ENCODE measurements around the gene AP3S2.
"Not testable (repeated sequence)": the region's sequence is repeated elsewhere in the genome, so short reads cannot be mapped to it uniquely, and the experiment has no call there.

Gene AP3S2

DNA sequence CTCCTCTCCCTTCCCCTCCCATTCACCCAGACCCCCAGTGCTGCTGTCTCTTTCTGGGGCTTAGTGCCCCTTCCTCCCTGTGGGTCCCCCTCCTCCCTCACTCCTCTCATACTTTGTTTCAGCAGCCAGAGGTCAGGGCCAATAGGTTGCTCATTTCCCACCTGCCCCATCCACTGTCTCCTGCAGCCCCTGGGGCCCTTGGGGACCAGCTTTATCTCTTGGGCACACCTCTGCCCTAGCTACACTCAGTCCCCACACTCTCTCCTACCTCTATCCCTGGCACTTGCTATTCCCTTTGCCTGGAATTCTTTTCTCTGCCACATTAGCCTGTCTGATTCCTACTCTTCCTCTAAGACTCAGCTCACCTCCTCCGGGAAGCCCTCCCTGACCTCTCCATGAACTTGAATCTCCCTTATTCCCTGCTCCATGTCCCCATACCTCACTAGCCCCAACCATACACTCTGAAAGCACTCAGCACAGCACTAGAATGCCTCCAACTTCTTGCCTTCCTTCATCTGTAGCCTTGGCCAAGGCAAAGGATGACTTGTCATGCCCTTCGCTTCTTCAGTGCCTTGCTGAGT lies 93.8 kb downstream of the AP3S2 start:
- no peak for DNase-seq

DNA sequence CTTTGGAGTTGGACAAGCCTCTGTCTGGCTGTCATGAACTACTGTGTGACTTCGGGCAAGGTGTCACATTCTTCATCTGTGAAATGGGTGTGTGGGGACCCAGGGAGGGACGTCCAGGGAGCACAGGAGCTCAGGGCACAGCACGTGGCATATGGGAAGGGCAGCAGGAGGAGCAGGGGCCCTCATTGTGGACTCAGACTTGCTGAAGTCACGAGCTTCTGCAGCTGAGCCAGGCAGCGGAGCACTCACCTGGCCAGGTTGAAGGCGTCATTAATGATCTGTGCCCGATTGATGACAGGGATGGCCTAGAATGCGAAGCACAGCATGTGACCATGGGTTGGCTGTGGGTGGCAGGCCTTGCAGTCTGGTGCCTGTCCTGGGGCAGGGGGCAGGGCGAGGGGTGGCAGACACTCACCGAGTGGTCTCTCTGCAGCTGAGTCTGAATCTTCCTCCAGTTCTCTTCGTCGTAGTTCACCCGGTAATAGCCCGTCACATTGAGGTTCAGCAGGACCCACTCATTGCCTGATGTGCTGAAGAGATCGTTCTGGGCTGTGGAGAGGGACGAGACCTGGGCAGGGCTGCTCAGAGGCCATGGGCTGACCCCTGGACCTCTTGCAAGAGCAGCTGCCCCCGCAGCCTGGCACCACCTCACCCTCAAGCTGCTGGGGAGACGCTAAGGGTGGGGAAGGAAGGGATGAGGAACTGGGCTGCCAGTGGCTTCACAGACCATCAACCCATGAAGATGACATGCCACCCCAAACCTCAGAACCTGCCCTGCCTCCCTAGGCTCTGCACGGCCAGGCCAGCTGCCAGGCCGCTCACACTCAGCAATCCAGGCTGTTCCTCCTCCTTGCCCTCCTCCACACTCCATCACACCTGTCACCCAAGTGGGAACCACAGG lies 94.5 kb downstream of the AP3S2 start:
- DNase-seq, result no peak

- no peak for DNase-seq
Observed at GRCh38 chr15:89797678-89798201, 96.1 kb downstream of the AP3S2 start.

- no peak for DNase-seq
Observed at GRCh38 chr15:89795996-89796395, 97.8 kb downstream of the AP3S2 start.

DNA sequence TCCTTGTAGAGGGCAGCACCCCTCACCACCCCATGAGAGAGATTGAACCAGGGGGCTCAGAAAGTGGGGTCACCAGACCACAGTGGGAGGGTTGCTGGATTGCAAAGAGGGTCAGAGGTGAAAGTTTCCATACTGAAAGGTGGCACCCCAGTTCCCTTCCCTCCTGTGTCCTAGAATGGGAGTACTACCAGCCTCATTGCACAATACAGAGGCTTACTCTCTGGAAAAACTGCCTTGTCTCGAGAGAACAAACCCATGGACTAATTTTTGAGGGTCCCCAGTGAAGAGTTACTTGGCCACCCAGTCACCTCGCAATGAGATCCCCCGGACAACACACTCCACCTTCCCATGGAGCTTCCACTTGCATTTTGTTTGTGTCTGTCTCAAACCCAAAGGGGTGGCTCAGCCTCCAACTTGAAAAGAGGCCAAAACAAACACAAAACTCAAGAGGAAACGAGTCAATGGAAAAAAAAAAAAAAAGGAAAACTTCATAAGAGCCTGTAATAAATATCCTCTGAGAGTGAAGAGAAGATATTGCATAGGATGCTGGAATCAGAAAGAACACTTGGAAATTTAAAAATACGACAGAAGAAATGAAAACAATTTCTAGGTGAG lies 99.1 kb downstream of the AP3S2 start:
- DNase-seq, result no peak

GRCh38 chr15:89792106-89792805 lies 101.5 kb downstream of the AP3S2 start:
- no peak for DNase-seq

GRCh38 chr15:89790661-89791060 lies 103.1 kb downstream of the AP3S2 start:
- DNase-seq, result no peak

DNA sequence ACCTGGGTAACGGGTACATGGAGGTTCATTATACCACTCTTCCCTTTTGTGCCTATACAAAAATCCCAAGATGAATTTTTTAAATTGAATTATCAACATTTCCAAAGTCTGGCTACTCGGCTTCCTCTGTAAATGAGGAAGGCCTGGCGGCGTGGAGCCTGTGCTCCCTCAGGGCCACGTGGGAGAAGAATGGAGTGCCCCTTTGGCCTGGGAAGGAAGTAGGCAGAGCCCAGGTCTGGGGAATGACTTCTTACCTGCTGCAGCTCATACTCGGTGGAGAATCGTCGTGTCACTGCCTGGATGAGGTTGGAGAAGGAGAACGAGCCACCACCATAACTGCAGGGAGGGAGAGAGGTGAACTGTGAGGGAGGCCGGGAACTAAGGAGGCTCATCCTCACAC lies 103.6 kb downstream of the AP3S2 start:
- no peak for DNase-seq

DNA sequence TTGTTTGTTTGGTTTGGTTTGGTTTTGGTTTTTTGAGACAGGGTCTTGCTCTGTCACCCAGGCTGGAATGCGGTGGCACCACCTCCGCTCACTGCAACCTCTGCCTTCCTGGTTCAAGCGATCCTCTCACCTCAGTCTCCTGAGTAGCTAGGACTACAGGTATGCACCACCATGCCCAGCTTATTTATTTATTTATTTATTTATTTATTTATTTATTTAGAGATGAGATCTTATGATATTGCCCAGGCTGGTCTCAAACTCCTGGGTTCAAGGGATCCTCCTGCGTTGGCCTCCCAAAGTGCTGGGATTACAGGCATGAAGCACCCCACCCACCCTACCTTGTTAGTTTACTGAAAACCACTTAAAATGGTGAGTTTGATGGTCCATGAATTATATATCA lies 105.2 kb downstream of the AP3S2 start:
- not testable (repeated sequence) for DNase-seq

- no peak for DNase-seq
Observed at GRCh38 chr15:89787944-89788343, 105.8 kb downstream of the AP3S2 start.

DNA sequence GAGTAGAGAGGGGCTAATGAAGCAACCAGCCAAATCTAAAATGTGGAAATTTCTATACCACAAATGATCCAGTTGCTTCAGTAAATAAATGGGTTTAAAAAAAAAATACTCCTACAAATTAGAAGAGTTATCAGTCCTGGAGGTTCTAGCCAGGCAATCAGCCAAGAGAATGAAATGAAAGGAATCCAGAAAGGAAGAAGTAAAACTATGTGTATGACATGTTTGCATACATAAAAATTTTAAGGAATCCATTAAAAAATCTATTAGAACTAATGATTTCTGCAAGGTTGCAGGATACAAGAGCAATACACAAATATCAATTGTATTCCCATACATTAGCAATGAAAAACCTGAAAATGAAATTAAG lies 108.0 kb downstream of the AP3S2 start:
- no peak for DNase-seq

- no peak for DNase-seq
Observed at GRCh38 chr15:89785064-89785773, 108.6 kb downstream of the AP3S2 start.

DNA sequence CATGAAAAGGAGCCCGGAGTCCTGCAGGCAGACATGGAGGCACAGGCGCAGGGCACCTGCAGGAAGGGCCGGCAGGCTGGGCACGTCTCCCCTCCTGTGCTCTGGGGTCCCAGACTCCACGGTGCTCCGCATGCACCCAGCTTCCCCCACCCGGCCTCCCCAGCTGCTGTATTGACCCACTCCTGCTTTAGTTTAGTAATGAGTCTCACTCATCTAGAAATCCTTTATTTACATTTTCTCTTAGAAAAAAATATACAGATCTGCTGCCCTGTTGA lies 109.2 kb downstream of the AP3S2 start:
- no peak for DNase-seq

- no peak for DNase-seq
Observed at GRCh38 chr15:89783861-89784685, 109.7 kb downstream of the AP3S2 start.

DNA sequence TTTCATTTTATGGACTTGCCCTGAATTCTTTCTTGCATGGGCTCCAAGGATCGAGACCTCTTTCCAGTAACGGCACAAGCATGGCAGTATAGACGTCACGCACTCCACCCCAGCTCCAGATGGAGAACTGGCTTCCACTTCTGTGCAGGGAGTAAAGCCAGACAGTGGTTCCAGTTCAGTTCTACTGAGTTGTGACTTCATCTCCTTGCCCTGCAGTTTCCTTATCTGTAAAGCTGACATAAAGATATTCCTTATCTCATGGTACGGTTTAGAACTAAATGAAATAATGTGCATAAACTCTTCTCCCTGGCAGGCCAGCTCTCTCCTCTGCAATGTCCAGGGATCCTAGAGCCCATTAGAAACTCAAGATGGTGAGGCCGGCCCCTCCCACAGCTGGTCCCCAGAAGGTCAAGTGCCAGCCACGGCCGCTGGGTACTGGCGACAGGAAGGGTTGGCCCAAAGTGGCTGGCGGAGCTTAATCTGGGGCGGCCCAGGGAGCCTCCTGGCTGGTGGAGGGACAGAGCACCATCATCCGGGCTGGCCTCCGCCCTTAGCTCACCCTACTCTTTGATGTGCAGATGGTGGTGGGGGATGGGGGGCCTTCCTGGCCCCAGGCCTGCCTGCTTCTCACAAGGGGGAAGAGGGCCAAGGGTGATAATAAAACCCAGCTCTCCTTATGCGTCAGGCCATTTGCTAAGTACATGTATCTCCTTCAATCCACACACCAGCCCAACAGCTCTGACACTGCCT lies 110.5 kb downstream of the AP3S2 start:
- no peak for DNase-seq

- not testable (repeated sequence) for DNase-seq
Observed at GRCh38 chr15:89782619-89782950, 111.2 kb downstream of the AP3S2 start.

DNA sequence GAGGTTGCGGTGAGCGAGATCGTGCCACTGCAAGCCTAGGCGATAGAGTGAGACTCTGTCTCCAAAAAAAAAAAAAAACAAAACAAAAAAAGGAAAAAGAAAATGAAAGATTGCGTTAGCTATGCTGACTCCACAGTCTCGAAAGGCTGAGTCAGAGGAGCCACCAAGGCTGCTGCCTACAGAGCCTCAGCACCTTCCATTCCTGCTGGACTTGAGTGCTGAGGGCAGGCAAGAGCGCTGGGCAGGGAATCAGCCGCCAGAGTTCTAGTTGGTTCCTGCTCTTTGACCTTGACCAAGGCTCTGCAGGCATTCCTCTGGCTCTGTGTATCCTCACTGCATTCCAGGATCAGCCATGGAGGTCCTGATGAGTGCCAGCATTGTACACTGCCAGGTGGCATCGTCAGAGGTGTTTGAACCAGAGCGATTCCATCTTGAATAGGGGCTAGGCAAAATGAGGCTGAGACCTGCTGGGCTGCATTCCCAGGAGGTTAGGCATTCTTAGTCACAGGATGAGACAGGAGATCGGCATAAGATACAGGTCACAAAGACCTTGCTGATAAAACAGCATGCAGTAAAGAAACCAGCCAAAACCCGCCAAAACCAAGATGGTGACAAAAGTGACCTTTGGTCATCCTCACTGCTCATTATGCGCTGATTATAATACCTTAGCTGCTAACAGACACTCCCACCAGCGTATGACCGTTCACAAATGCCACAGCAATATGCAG lies 111.7 kb downstream of the AP3S2 start:
- DNase-seq, result no peak

DNA sequence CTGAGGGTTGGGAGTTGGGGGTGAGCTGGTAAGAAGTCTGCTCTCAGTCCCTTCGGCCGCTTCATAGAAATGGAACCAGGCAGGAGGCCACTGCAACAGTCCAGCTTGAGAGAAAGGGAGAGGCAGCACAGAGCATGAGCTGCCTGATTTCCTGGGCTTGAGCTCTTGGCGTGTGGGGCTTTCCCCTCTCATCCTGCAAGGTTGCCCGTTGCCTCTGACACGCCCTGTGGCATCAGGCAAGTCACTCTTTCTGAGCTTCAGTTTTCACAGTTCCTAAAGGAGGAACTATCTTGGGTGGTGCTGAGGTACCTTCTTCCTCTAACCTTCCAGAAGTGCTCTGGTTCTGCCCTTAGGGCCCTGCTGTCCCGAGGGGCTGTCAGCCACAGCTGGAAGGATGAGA lies 112.7 kb downstream of the AP3S2 start:
- DNase-seq, result no peak

- DNase-seq, result no peak
Observed at GRCh38 chr15:89780601-89781000, 113.2 kb downstream of the AP3S2 start.
